ENCODE measurements around the gene RPAP2. TPM values are rescaled to one million over a fixed set of nuclear protein-coding genes. Genes with fewer than 3 reads are reported as not detected.

RPAP2 gene
- total and polyA plus RNA-seq, 2 of the 8 experiments (the other 6 are each of a cell fraction or from before 2014, with no cell fraction given): 7.9 to 28.4 TPM

- H2BK5ac ChIP-seq (ENCODE audit: low read depth, low read length): peak overlapping the region; percentile 78; the same call in 1 of the 2 replicates
- no peaks in the 10 kb centered on the region for H4K20me1 ChIP-seq (replicated peaks in 1 of 2; ENCODE audit: control insufficient read depth in 1 of 2, insufficient read depth in 2 of 2, low read length in 2 of 2)
- no peak for FAIRE-seq
- H3K4me1 ChIP-seq (replicated peaks in 1 of 4; ENCODE audit: control insufficient read depth in 3 of 4, insufficient read depth in 4 of 4, low read length in 3 of 4): peaks cover 0 to 7% (median 1%) of the 10 kb centered on the region in 4 experiments; a peak in 1 of 7 replicates
- H4K5ac ChIP-seq (ENCODE audit: insufficient read length, low read depth, low read length): peak overlapping the region; percentile 51
- H3K56ac ChIP-seq (replicated peaks; ENCODE audit: insufficient read length, low read depth, low read length): no peak overlapping the region
- peaks cover 2 to 3% of the 10 kb centered on the region in 2 experiments; a peak in 1 of 4 replicates for H3K9me3 ChIP-seq (ENCODE audit: insufficient read depth in 2 of 2, low read depth in 1 of 2, low read length in 1 of 2)
- peak overlapping the region; percentile 40; the same call in 1 of the 2 replicates for H4K8ac ChIP-seq (ENCODE audit: extremely low read depth, insufficient read depth, low read length)
- 72% methylated on average over 22 of the region's 32 CpGs; no CpG with 5 or more reads in 1 of the 2 experiments for WGBS, 2 experiments (ENCODE audit: extremely low coverage in 1 of 2, insufficient coverage in 1 of 2, insufficient read length in 1 of 2, insufficient replicate concordance in 2 of 2, low coverage in 1 of 2, low lambda C conversion rate in 2 of 2, missing lambda C conversion rate in 1 of 2)
- no peaks in the 10 kb centered on the region; a peak in 1 of 7 replicates for H3K27me3 ChIP-seq (replicated peaks in 1 of 4; ENCODE audit: control insufficient read depth in 3 of 4, extremely low read depth in 1 of 4, insufficient read depth in 3 of 4, low read length in 3 of 4)
- no peaks in the 10 kb centered on the region for H3K23me2 ChIP-seq (ENCODE audit: low read depth, low read length)
- no peak overlapping the region for H3K9ac ChIP-seq (replicated peaks in 1 of 4; ENCODE audit: extremely low read depth in 1 of 4, low read depth in 3 of 4, low read length in 3 of 4)
- H3K27ac ChIP-seq (ENCODE audit: low read depth, low read length): no peak overlapping the region
- H3K36me3 ChIP-seq (ENCODE audit: control insufficient read depth in 2 of 4, insufficient read depth in 4 of 4, low read length in 3 of 4): no peaks in the 10 kb centered on the region; a peak in 1 of 8 replicates
- no peak overlapping the region for H4K91ac ChIP-seq (replicated peaks; ENCODE audit: insufficient read length, low read length)
- no peak overlapping the region for H2BK15ac ChIP-seq (ENCODE audit: low read length)
- no peak overlapping the region for H3K4me3 ChIP-seq (ENCODE audit: extremely low read depth in 1 of 4, insufficient read depth in 2 of 4, low read depth in 3 of 4, low read length in 4 of 4)
- DNase-seq (ENCODE audit: low read depth in 1 of 2, low spot score in 2 of 2): peak; percentile 17 to 78
- CTCF ChIA-PET (ENCODE audit: partially characterized antibody): interaction anchor here (0.8 kb wide), 1 partner anchor 44 kb away, joined by 3 read pairs; no protein-coding TSS in a partner anchor
- no peak overlapping the region for H2BK120ac ChIP-seq (replicated peaks; ENCODE audit: low read depth, low read length)
- peak overlapping the region in 1 of 2 experiments; percentile 58; a peak in 1 of 4 replicates for H3K4me2 ChIP-seq (ENCODE audit: insufficient read depth in 1 of 2, low read depth in 2 of 2, low read length in 2 of 2)
- H2BK20ac ChIP-seq (ENCODE audit: low read length): no peak overlapping the region
- peak overlapping the region; percentile 94 for H2AFZ ChIP-seq (ENCODE audit: low read length)
- H3K79me1 ChIP-seq (ENCODE audit: low read depth, low read length): no peaks in the 10 kb centered on the region
- no peak overlapping the region for H3K23ac ChIP-seq (ENCODE audit: insufficient read length)
- H3K14ac ChIP-seq (ENCODE audit: insufficient read length): no peak overlapping the region
- no peak overlapping the region for H2AK5ac ChIP-seq (ENCODE audit: low read depth, low read length)
- POLR2A ChIA-PET (ENCODE audit: partially characterized antibody): no interaction called here
- H3K4ac ChIP-seq (replicated peaks; ENCODE audit: insufficient read length, low read depth, low read length): no peak overlapping the region
- peak overlapping the region; percentile 93 for H3K18ac ChIP-seq (ENCODE audit: extremely low read depth, low read length)
- H3K79me2 ChIP-seq (ENCODE audit: control insufficient read depth in 1 of 2, insufficient read depth in 2 of 2, low read length in 2 of 2): no peaks in the 10 kb centered on the region
- peak overlapping the region; percentile 60; the same call in 1 of the 2 replicates for H2BK12ac ChIP-seq (ENCODE audit: low read depth, low read length)
- TF ChIP-seq JUN (IDR thresholded peaks at IDR 0.05; ENCODE audit: low read depth, low read length): no peak
- no peak for TF ChIP-seq GABPA (IDR thresholded peaks at IDR 0.05; ENCODE audit: borderline replicate concordance, insufficient read depth, low read length)
- no peak for TF ChIP-seq TCF12 (IDR thresholded peaks at IDR 0.05; ENCODE audit: low read depth, low read length)
- TF ChIP-seq SP2 (IDR thresholded peaks at IDR 0.05; ENCODE audit: low read length): no peak
- no peak for TF ChIP-seq ZNF274 (IDR thresholded peaks at IDR 0.05; ENCODE audit: borderline replicate concordance, extremely low read depth, low read length)
- 0 out of 2 replicates have a peak, but pooled peaks have one; percentile 8 for TF ChIP-seq TBP (IDR thresholded peaks at IDR 0.05; ENCODE audit: low read depth, low read length)
- TF ChIP-seq MAX (IDR thresholded peaks at IDR 0.05): peak; percentile 66
- TF ChIP-seq KDM1A (IDR thresholded peaks at IDR 0.05; ENCODE audit: borderline replicate concordance, low read length): no peak
These were observed 143.0 kb downstream of the RPAP2 start for GRCh38 chr1:92441697-92442342.

Measured in H1 (cell line).